IMR-90 (cell line): ENCODE results near the gene NOXA1. TPM values are rescaled to one million over a fixed set of nuclear protein-coding genes. Genes with fewer than 3 reads are reported as not detected.

Experiments used
- ATAC-seq: fragments of 200-7000 bp; cut with Tn5 transposase; 2 replicates; pipeline ENCODE4 v1.9.1; 2020; ENCODE audit warnings: low read depth, mild to moderate bottlenecking, moderate library complexity
- BruUV-seq: library from RNA; stranded (reverse); fragments of 400-500 nt; replicated peaks from 2 replicates; lab custom pipeline; 2021; lab: Mats Ljungman, UMichigan
- CTCF ChIA-PET: fragments of 300-600 bp; formaldehyde crosslinking; extraction: SDS; loops from one replicate; lab custom pipeline; 2021; ENCODE audit warnings: antibody characterized with exemption; lab: Yijun Ruan, JAX
- POLR2A ChIA-PET: fragments of 300-600 bp; sonication (Branson Sonifier 250); formaldehyde crosslinking; loops from one replicate; lab custom pipeline; 2022; ENCODE audit warnings: antibody characterized with exemption; ENCODE audit not compliant: unreplicated experiment; lab: Charles Lee
- DNase-seq: peaks from one replicate; pipeline ENCODE4 v3.0.0; 2013
- H2AFZ ChIP-seq: replicated peaks from 2 replicates; pipeline ENCODE3; 2013; ENCODE audit warnings: low read length, mild to moderate bottlenecking; ENCODE audit not compliant: poor library complexity
- H2AK5ac ChIP-seq: 2 replicates; pipeline ENCODE4 v1.6.1; 2013; ENCODE audit warnings: low read depth, low read length, inconsistent platforms
- H2AK9ac ChIP-seq: replicated peaks from 2 replicates; pipeline ENCODE3; 2013; ENCODE audit warnings: mild to moderate bottlenecking, low read depth, low read length, moderate library complexity; ENCODE audit not compliant: poor library complexity
- H2BK120ac ChIP-seq: 2 replicates; pipeline ENCODE4 v1.6.1; 2013; ENCODE audit warnings: low read depth, low read length, inconsistent platforms
- H2BK15ac ChIP-seq: 3 replicates; pipeline ENCODE4 v1.6.1; 2013; ENCODE audit warnings: low read depth, low read length, inconsistent platforms
- H2BK20ac ChIP-seq: 2 replicates; pipeline ENCODE4 v1.6.1; 2013; ENCODE audit warnings: low read depth, mild to moderate bottlenecking, inconsistent platforms, low read length, moderate library complexity
- H2BK5ac ChIP-seq: 2 replicates; pipeline ENCODE4 v1.6.1; 2013; ENCODE audit warnings: mild to moderate bottlenecking, low read depth, low read length, inconsistent platforms; ENCODE audit not compliant: poor library complexity, severe bottlenecking
- H3K14ac ChIP-seq: replicated peaks from 2 replicates; pipeline ENCODE4 v1.6.1; 2013; ENCODE audit warnings: low read depth, low read length, inconsistent platforms
- H3K18ac ChIP-seq: 2 replicates; pipeline ENCODE4 v1.6.1; 2013; ENCODE audit warnings: low read depth, low read length, control low read depth
- H3K23ac ChIP-seq: 2 replicates; pipeline ENCODE4 v1.6.1; 2013; ENCODE audit warnings: low read depth, low read length, inconsistent platforms
- H3K27ac ChIP-seq: 2 replicates; pipeline ENCODE4 v1.5.1; 2013; ENCODE audit warnings: mild to moderate bottlenecking, control low read depth, low read length; ENCODE audit not compliant: insufficient read depth
- H3K27me3 ChIP-seq: 2 replicates; pipeline ENCODE4 v1.6.1; 2013; ENCODE audit warnings: low read length; ENCODE audit not compliant: control insufficient read depth, insufficient read depth
- H3K36me3 ChIP-seq: 2 replicates; pipeline ENCODE4 v1.6.1; 2013; ENCODE audit warnings: low read length, mixed read lengths; ENCODE audit not compliant: control insufficient read depth, insufficient read depth
- H3K4ac ChIP-seq: 2 replicates; pipeline ENCODE4 v1.6.1; 2013; ENCODE audit warnings: low read depth, low read length, inconsistent platforms
- H3K4me1 ChIP-seq: 2 replicates; pipeline ENCODE4 v1.6.1; 2013; ENCODE audit warnings: low read length, mixed read lengths; ENCODE audit not compliant: control insufficient read depth, insufficient read depth
- H3K4me2 ChIP-seq: 2 replicates; pipeline ENCODE4 v1.6.1; 2013; ENCODE audit warnings: low read depth, mild to moderate bottlenecking, control low read depth, low read length, moderate library complexity
- H3K4me3 ChIP-seq: 2 replicates; pipeline ENCODE4 v1.5.1; 2013; ENCODE audit warnings: low read depth, mild to moderate bottlenecking, control low read depth, low read length, moderate library complexity; ENCODE audit not compliant: insufficient read depth
- H3K56ac ChIP-seq: 2 replicates; pipeline ENCODE4 v1.6.1; 2013; ENCODE audit warnings: low read length, inconsistent platforms; ENCODE audit not compliant: insufficient read depth; ENCODE audit errors: extremely low read depth
- H3K79me1 ChIP-seq, 2 experiments: 2 replicates each; pipeline ENCODE4 v1.6.1; 2013; ENCODE audit warnings: low read length in 2 of 2, inconsistent platforms in 1 of 2, low read depth in 1 of 2
- H3K9ac ChIP-seq: 2 replicates; pipeline ENCODE4 v1.6.1; 2013; ENCODE audit warnings: low read depth, low read length, control low read depth
- H3K9me1 ChIP-seq: 2 replicates; pipeline ENCODE4 v1.6.1; 2013; ENCODE audit warnings: low read length, inconsistent platforms; ENCODE audit not compliant: insufficient read depth
- H3K9me3 ChIP-seq: 2 replicates; pipeline ENCODE4 v1.6.1; 2013; ENCODE audit warnings: low read length; ENCODE audit not compliant: control insufficient read depth, insufficient read depth
- H4K20me1 ChIP-seq: 2 replicates; pipeline ENCODE4 v1.6.1; 2013; ENCODE audit warnings: low read length, inconsistent platforms; ENCODE audit not compliant: insufficient read depth
- H4K5ac ChIP-seq: 2 replicates; pipeline ENCODE4 v1.6.1; 2013; ENCODE audit warnings: mild to moderate bottlenecking, low read depth, low read length, control low read depth
- H4K8ac ChIP-seq, 2 experiments: 2 replicates each; pipeline ENCODE4 v1.6.1; 2013; ENCODE audit warnings: low read depth in 2 of 2, low read length in 2 of 2, control low read depth in 1 of 2, inconsistent platforms in 1 of 2
- H4K91ac ChIP-seq: 2 replicates; pipeline ENCODE4 v1.6.1; 2013; ENCODE audit warnings: low read depth, low read length, inconsistent platforms; ENCODE audit not compliant: insufficient read depth
- BHLHE40 ChIP-seq: fragments of 150-350 bp; IDR thresholded peaks from 2 replicates; pipeline ENCODE4 v1.6.1; 2016; ENCODE audit warnings: mild to moderate bottlenecking, low read depth, low read length
- CEBPB ChIP-seq: IDR thresholded peaks from 2 replicates; pipeline ENCODE4 v1.6.1; 2012; ENCODE audit warnings: low read depth, low read length, improper control_type of control experiment
- CHD1 ChIP-seq: IDR thresholded peaks from 2 replicates; pipeline ENCODE4 v1.6.1; 2012; ENCODE audit warnings: low read depth, low read length, improper control_type of control experiment
- FOS ChIP-seq: fragments of 150-350 bp; IDR thresholded peaks from 2 replicates; pipeline ENCODE4 v1.6.1; 2016; ENCODE audit warnings: low read depth, low read length
- MAFK ChIP-seq: IDR thresholded peaks from 2 replicates; pipeline ENCODE4 v1.6.1; 2012; ENCODE audit warnings: low read depth, low read length, improper control_type of control experiment
- NFE2L2 ChIP-seq: fragments of 150-350 bp; IDR thresholded peaks from 2 replicates; pipeline ENCODE4 v1.6.1; 2016; ENCODE audit warnings: low read depth, mild to moderate bottlenecking, low read length
- POLR2A ChIP-seq: IDR thresholded peaks from 2 replicates; pipeline ENCODE4 v1.6.1; 2012; ENCODE audit warnings: mild to moderate bottlenecking, low read depth, low read length
- RCOR1 ChIP-seq: IDR thresholded peaks from 2 replicates; pipeline ENCODE4 v1.6.1; 2012; ENCODE audit warnings: mild to moderate bottlenecking, low read length, improper control_type of control experiment; ENCODE audit not compliant: insufficient replicate concordance
- RFX5 ChIP-seq: IDR thresholded peaks from 2 replicates; pipeline ENCODE4 v1.8.0; 2012; ENCODE audit warnings: low read depth, mild to moderate bottlenecking, low read length, moderate library complexity
- SMC3 ChIP-seq: fragments of 150-350 bp; IDR thresholded peaks from 2 replicates; pipeline ENCODE4 v1.6.1; 2016; ENCODE audit warnings: low read depth, mild to moderate bottlenecking, antibody characterized with exemption, low read length, moderate library complexity
- WGBS, 2 experiments: methylation state at CpG; one replicate each; pipeline versions ENCODE4 v1.1.5 to v1.1.7; 2013; ENCODE audit warnings: missing lambda C conversion rate in 2 of 2; ENCODE audit not compliant: insufficient read length in 1 of 2; ENCODE audit errors: extremely low coverage in 2 of 2; 5-methylcytosine and 5-hydroxymethylcytosine counted together
- dilution Hi-C: fragments of 300-500 bp; cut with HindIII; formaldehyde crosslinking; loops from one replicate; pipeline ENCODE4 v1.14.3; 2018; ENCODE audit warnings: low sequenced_read_pairs; ENCODE audit not compliant: unreplicated experiment
- in situ Hi-C: fragments of 300-500 bp; cut with MboI; formaldehyde crosslinking; loops from 3 replicates; pipeline ENCODE4 v1.14.3; 2019; ENCODE audit warnings: low sequenced_read_pairs, inconsistent platforms, mixed read lengths
- intact Hi-C: fragments of 100-400 bp; cut with micrococcal nuclease; formaldehyde crosslinking; loops from 2 replicates; pipeline ENCODE4 v1.10.0; 2022
- polyA plus RNA-seq, 3 experiments: library from polyadenylated mRNA; depleted of rRNA; stranded (reverse); fragments of >200 nt; gene quantifications; 2 replicates each; pipeline ENCODE4 v1.2.3, GENCODE V29; 2012; ENCODE audit warnings: low replicate concordance in 1 of 3
- total RNA-seq: library from RNA; depleted of rRNA; stranded (reverse); fragments of >200 nt; gene quantifications from 2 replicates; pipeline ENCODE4 v1.2.3, GENCODE V29; 2012
- TF ChIP-seq, protein P1 (sequence below): fragments of 150-350 bp; IDR thresholded peaks from 2 replicates; pipeline ENCODE4 v1.6.1; 2017; ENCODE audit warnings: mild to moderate bottlenecking, antibody characterized with exemption, low read length, low read depth
- TF ChIP-seq, protein P2 (sequence below): fragments of 150-350 bp; IDR thresholded peaks from 2 replicates; pipeline ENCODE4 v1.6.1; 2016; ENCODE audit warnings: low read depth, mild to moderate bottlenecking, low read length, moderate library complexity, borderline replicate concordance

Gene NOXA1
- total and polyA plus RNA-seq, 2 of the 4 experiments (the other 2 are of a cell fraction), result 0.17 TPM; not detected in 1

DNA sequence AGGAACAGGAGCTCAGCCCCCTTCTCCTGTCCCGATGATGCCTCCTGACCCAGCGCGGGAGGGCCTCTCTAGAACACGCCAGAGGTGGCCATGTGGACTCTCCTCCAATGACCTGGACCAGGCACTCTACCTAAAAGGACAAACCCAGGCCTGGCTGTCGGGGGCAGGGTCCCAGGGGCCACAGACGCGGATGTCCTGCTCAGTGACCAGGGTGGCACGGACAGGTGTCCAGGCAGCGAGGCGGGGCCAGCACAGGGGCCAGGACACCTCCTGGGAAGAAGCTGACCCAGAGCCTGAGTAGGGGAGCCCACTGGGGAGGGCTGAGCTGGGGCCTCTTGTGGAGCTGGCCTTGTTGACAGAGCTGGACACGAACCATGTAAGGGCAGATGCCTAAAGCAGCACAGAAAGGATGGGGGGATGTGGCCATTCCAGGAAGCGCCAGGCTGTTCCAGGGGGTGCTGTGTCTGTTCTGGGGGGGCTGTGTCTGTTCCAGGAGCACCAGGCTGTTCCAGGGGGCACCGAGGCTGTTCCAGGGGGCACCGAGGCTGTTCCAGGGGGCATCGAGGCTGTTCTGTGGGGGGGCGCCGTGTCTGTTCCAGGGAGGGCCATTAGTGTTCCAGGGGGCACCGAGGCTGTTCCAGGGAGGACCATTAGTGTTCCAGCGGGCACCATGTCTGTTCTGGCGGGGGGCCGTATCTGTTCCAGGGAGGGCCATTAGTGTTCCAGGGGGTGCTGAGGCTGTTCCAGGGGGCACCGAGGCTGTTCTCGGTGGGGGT lies 30.8 kb upstream of the NOXA1 start:
- Histone ChIP-seq H2AK9ac (no peak overlapping the region), H3K4me1 (peaks cover 11% of the 10 kb centered on the region), H2BK15ac (no peak overlapping the region), H2BK120ac (no peak overlapping the region), H3K9me1 (no peaks in the 10 kb centered on the region; the same call in 1 of the 2 replicates), H3K27me3 (no peaks in the 10 kb centered on the region), H3K27ac (no peak overlapping the region), H3K23ac (no peak overlapping the region), H4K5ac (no peak overlapping the region), H3K36me3 (peaks cover 4% of the 10 kb centered on the region; the same call in 1 of the 2 replicates), H2BK5ac (no peak overlapping the region), H3K4me3 (no peak overlapping the region), H3K9me3 (no peaks in the 10 kb centered on the region), H4K8ac (no peak overlapping the region), H3K56ac (no peak overlapping the region), H3K18ac (no peak overlapping the region), H4K91ac (no peak overlapping the region), H3K9ac (no peak overlapping the region), H2BK20ac (no peak overlapping the region), H2AFZ (no peak overlapping the region), H3K14ac (no peak overlapping the region), H2AK5ac (no peak overlapping the region), H3K4me2 (no peak overlapping the region), H3K4ac (no peak overlapping the region), H3K79me1 (no peaks in the 10 kb centered on the region; a peak in 1 of 4 replicates), H4K20me1 (peaks cover 3% of the 10 kb centered on the region)
- TF ChIP-seq FOS (no peak), RCOR1 (no peak), NFE2L2 (no peak), CEBPB (no peak), BHLHE40 (no peak), SMC3 (no peak), RFX5 (no peak), POLR2A (no peak), MAFK (no peak), CHD1 (no peak)
- TF ChIP-seq, protein P1, sequence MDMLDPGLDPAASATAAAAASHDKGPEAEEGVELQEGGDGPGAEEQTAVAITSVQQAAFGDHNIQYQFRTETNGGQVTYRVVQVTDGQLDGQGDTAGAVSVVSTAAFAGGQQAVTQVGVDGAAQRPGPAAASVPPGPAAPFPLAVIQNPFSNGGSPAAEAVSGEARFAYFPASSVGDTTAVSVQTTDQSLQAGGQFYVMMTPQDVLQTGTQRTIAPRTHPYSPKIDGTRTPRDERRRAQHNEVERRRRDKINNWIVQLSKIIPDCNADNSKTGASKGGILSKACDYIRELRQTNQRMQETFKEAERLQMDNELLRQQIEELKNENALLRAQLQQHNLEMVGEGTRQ, result no peak
- TF ChIP-seq, protein P2, sequence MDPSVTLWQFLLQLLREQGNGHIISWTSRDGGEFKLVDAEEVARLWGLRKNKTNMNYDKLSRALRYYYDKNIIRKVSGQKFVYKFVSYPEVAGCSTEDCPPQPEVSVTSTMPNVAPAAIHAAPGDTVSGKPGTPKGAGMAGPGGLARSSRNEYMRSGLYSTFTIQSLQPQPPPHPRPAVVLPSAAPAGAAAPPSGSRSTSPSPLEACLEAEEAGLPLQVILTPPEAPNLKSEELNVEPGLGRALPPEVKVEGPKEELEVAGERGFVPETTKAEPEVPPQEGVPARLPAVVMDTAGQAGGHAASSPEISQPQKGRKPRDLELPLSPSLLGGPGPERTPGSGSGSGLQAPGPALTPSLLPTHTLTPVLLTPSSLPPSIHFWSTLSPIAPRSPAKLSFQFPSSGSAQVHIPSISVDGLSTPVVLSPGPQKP, result no peak
- no TSS peak for BruUV-seq
- dilution Hi-C loops, result no loop called here
- in situ Hi-C loops, result no loop called here
- intact Hi-C loops, result no loop called here
- DNase-seq (no peak), ATAC-seq (no peak)
- POLR2A ChIA-PET, result no interaction called here
- CTCF ChIA-PET, result no interaction called here
- WGBS, 2 experiments, result 100% methylated on average over 8 of the region's 23 CpGs; no CpG with 5 or more reads in 1 of the 2 experiments
